Thyroid gland (tissue), 4 donors: ENCODE results near the gene DNASE2B. TPM values are rescaled to one million over a fixed set of nuclear protein-coding genes. Genes with fewer than 3 reads are reported as not detected.
A peak's percentile ranks its signal among the peaks of the same experiment; 100 is the strongest.
"Not testable (repeated sequence)": the region's sequence is repeated elsewhere in the genome, so short reads cannot be mapped to it uniquely, and the experiment has no call there.

Source experiments
- DNase-seq, 2 donors: peaks; one replicate each; pipeline ENCODE4 v3.0.0-alpha.2; 2019
- H3K27ac ChIP-seq, 3 donors: fragments of 200-600 bp; sonication (generic); 1 replicate in 2 of 3; 2 replicates in 1 of 3; pipeline ENCODE4 v1.5.1; 2016 to 2019; ENCODE audit warnings: mild to moderate bottlenecking in 1 of 3, moderate library complexity in 1 of 3
- H3K27me3 ChIP-seq: fragments of 200-600 bp; sonication (generic); one replicate; pipeline ENCODE4 v1.5.1; 2019
- H3K36me3 ChIP-seq, 2 donors: fragments of 200-600 bp; sonication (generic); one replicate each; pipeline ENCODE4 v1.5.1; 2016 to 2019
- H3K4me1 ChIP-seq, 2 donors: fragments of 200-600 bp; sonication (generic); one replicate each; pipeline ENCODE4 v1.5.1; 2017 to 2019
- H3K4me3 ChIP-seq, 3 donors: fragments of 200-600 bp; sonication (generic); replicated peaks in 1 of 3; 1 replicate in 2 of 3; 2 replicates in 1 of 3; pipeline ENCODE4 v1.5.1; 2016; ENCODE audit warnings: mild to moderate bottlenecking in 1 of 3
- H3K9me3 ChIP-seq: fragments of 200-600 bp; sonication (generic); one replicate; pipeline ENCODE4 v1.5.1; 2017
- CTCF ChIP-seq, 6 experiments: fragments of 200-600 bp in 3 of 6; fragments of 450-650 bp in 3 of 6; sonication (generic) in 3 of 6; IDR thresholded peaks; one replicate each; pipeline ENCODE4 v1.5.1; 2016 to 2019; ENCODE audit warnings: antibody characterized with exemption in 6 of 6, mild to moderate bottlenecking in 2 of 6, inconsistent platforms in 1 of 6, moderate library complexity in 1 of 6
- POLR2A ChIP-seq, 2 donors: fragments of 450-650 bp; IDR thresholded peaks; one replicate each; pipeline ENCODE4 v1.6.1; 2017; ENCODE audit warnings: antibody characterized with exemption in 2 of 2, mild to moderate bottlenecking in 2 of 2, moderate library complexity in 1 of 2
- WGBS, 2 donors: methylation state at CpG; one replicate each; pipeline ENCODE4 v1.1.5; 2017; 5-methylcytosine and 5-hydroxymethylcytosine counted together
- intact Hi-C: fragments of 100-400 bp; cut with DNase I; formaldehyde crosslinking; loops from one replicate; pipeline ENCODE4 v1.15.1; 2023
- total RNA-seq, 4 donors: library from RNA; depleted of rRNA; stranded (reverse); fragments of >200 nt; gene quantifications; one replicate each; pipeline ENCODE4 v1.2.3, GENCODE V29; 2016

Gene DNASE2B
- total RNA-seq, 4 donors from 2014 or later = 0.88 TPM; not detected in 3

GRCh38 chr1:84434081-84434769, 35.9 kb downstream of the DNASE2B start:
- intact Hi-C loops = loop anchor here (10.0 kb wide), 3 partner anchors 169 to 509 kb away; no protein-coding TSS in a partner anchor
- H3K9me3 ChIP-seq = no peaks in the 10 kb centered on the region
- H3K27me3 ChIP-seq = no peaks in the 10 kb centered on the region
- H3K4me3 ChIP-seq = no peak overlapping the region
- peak in 1 of 2 donors; percentile 4 for DNase-seq
- no peaks in the 10 kb centered on the region for H3K36me3 ChIP-seq
- no peaks in the 10 kb centered on the region for H3K4me1 ChIP-seq
- 63 to 68% methylated on average over 6 of the region's 6 CpGs for WGBS, 2 donors
- H3K27ac ChIP-seq = no peak overlapping the region
- TF ChIP-seq POLR2A (IDR thresholded peaks at IDR 0.05) (no peak), CTCF (IDR thresholded peaks at IDR 0.05) (no peak)

DNA sequence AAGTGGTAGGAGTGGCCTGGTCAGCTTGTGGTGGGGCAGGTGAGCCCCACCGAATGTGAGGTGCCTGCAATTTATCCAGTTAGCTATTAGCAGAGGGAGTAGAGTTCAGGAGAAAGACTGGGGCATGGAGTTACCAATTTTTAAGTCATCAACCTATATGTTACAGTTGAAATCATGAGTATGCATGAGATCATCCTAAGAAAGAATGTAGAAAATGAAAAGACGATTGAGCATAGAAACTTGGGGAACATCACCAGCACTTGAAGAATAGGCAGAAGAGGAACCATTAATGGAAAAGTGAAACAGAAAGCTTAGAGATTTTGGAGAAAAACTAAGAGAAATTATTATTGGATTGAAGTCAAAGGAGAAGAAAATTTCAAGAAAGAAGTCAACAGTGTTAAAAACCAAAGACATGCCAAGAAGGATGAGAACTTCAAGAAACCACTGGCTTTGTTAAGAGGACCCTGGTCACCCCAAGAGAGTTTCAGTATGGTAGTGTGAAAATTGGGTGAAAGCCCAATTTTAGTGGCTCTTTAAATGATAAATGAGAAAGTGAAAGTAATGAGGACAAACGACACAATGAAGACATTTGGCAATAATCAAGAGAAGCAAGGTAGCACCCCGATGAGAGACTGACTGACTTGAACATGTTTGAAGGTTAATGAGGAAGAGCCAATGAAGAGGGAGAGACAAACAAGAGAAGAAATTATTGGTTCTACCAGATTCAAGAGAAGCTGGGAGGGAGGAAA, 36.7 kb downstream of the DNASE2B start:
- Histone ChIP-seq H3K4me1 (no peaks in the 10 kb centered on the region), H3K4me3 (no peak overlapping the region), H3K27me3 (no peaks in the 10 kb centered on the region), H3K36me3 (no peaks in the 10 kb centered on the region), H3K27ac (no peak overlapping the region), H3K9me3 (no peaks in the 10 kb centered on the region)
- WGBS, 2 donors = 37 to 40% methylated on average over 4 of the region's 4 CpGs
- no peak for DNase-seq
- TF ChIP-seq POLR2A (IDR thresholded peaks at IDR 0.05) = no peak
- TF ChIP-seq CTCF (IDR thresholded peaks at IDR 0.05) = no peak
- intact Hi-C loops = loop anchor here (5.0 to 10.0 kb wide), 4 partner anchors 170 to 510 kb away; no protein-coding TSS in a partner anchor

GRCh38 chr1:84436876-84437655, 38.8 kb downstream of the DNASE2B start:
- Histone ChIP-seq H3K4me3 (no peak overlapping the region), H3K27ac (no peak overlapping the region), H3K9me3 (no peaks in the 10 kb centered on the region), H3K27me3 (no peaks in the 10 kb centered on the region), H3K4me1 (no peaks in the 10 kb centered on the region), H3K36me3 (no peaks in the 10 kb centered on the region)
- TF ChIP-seq POLR2A (IDR thresholded peaks at IDR 0.05) = no peak
- no peak for TF ChIP-seq CTCF (IDR thresholded peaks at IDR 0.05)
- intact Hi-C loops = loop anchor here (5.0 to 10.0 kb wide), 4 partner anchors 172 to 512 kb away; no protein-coding TSS in a partner anchor
- no peak for DNase-seq
- 63 to 69% methylated on average over 5 of the region's 5 CpGs for WGBS, 2 donors

DNA sequence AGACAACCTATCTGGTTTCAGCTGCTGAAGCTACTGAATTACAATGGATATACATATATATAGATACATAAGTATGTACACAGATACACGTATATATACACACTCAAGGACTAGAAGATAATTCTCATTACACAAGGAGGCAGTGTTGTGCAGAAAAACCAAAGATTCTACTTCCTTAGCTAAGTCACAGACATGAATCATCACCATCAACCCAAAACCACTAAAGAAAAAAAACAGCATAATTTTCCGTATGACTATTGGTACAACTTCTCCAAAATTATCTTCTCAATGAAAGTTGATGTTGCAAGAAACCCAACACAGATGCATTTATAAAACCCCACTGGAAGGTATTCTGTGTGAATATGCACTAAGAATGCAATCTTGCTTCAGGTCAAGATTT, 44.0 kb downstream of the DNASE2B start:
- no peak overlapping the region for H3K4me3 ChIP-seq
- H3K36me3 ChIP-seq = no peaks in the 10 kb centered on the region
- TF ChIP-seq POLR2A (IDR thresholded peaks at IDR 0.05) = no peak
- TF ChIP-seq CTCF (IDR thresholded peaks at IDR 0.05) = peak in 2 of 6 experiments; percentile 18 to 21
- H3K4me1 ChIP-seq = no peaks in the 10 kb centered on the region
- 51 to 53% methylated on average over 2 of the region's 2 CpGs for WGBS, 2 donors
- no peaks in the 10 kb centered on the region for H3K9me3 ChIP-seq
- no peaks in the 10 kb centered on the region for H3K27me3 ChIP-seq
- no peak for DNase-seq
- no peak overlapping the region for H3K27ac ChIP-seq
- intact Hi-C loops = no loop called here

GRCh38 chr1:84442747-84443646, 44.7 kb downstream of the DNASE2B start:
- H3K4me3 ChIP-seq, H3K36me3 ChIP-seq, H3K27me3 ChIP-seq, H3K9me3 ChIP-seq, intact Hi-C loops, DNase-seq, H3K4me1 ChIP-seq, H3K27ac ChIP-seq: not testable (repeated sequence)
- 91% methylated on average over 4 to 7 of the region's 7 CpGs for WGBS, 2 donors

- H3K4me3 ChIP-seq, DNase-seq, H3K27ac ChIP-seq, H3K9me3 ChIP-seq, H3K27me3 ChIP-seq, H3K4me1 ChIP-seq, H3K36me3 ChIP-seq, intact Hi-C loops: not testable (repeated sequence)
- WGBS, 2 donors = 92 to 97% methylated on average over 3 of the region's 3 CpGs
Measured at GRCh38 chr1:84448704-84449103, 50.4 kb downstream of the DNASE2B start.
